Loucy (cell line): ENCODE data around the gene EBPL.

ENCODE experiments used
- EZH2phosphoT487 ChIP-seq: fragments of 200-600 bp; IDR thresholded peaks from 2 replicates; pipeline ENCODE4 v1.6.1; 2018; ENCODE audit warnings: antibody characterized with exemption, mild to moderate bottlenecking, moderate library complexity, borderline replicate concordance
- TF ChIP-seq, protein P1 (sequence below): fragments of 200-600 bp; sonication (generic); conservative IDR thresholded peaks from 2 replicates; pipeline ENCODE4 v1.5.1; 2014; ENCODE audit warnings: mild to moderate bottlenecking, antibody characterized with exemption, low read length

GRCh38 chr13:49622174-49622946 is 68.9 kb downstream of the EBPL start:
- TF ChIP-seq, protein P1, sequence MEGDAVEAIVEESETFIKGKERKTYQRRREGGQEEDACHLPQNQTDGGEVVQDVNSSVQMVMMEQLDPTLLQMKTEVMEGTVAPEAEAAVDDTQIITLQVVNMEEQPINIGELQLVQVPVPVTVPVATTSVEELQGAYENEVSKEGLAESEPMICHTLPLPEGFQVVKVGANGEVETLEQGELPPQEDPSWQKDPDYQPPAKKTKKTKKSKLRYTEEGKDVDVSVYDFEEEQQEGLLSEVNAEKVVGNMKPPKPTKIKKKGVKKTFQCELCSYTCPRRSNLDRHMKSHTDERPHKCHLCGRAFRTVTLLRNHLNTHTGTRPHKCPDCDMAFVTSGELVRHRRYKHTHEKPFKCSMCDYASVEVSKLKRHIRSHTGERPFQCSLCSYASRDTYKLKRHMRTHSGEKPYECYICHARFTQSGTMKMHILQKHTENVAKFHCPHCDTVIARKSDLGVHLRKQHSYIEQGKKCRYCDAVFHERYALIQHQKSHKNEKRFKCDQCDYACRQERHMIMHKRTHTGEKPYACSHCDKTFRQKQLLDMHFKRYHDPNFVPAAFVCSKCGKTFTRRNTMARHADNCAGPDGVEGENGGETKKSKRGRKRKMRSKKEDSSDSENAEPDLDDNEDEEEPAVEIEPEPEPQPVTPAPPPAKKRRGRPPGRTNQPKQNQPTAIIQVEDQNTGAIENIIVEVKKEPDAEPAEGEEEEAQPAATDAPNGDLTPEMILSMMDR = no peak
- no peak for TF ChIP-seq EZH2phosphoT487
